ENCODE results near the gene GAB1.

The GAB1 gene

GRCh38 chr4:143512978-143513313 lies 176.3 kb downstream of the GAB1 start:
- no peak for DNase-seq

- DNase-seq: peak; percentile 93
Measured at GRCh38 chr4:143513314-143514168, 176.9 kb downstream of the GAB1 start, which contains the start of gene SMARCA5. Gene SMARCA5, plus strand, starts transcription at chr4:143513702. Its CDS starts 223 bp downstream, at chr4:143513925.

GRCh38 chr4:143514169-143514495 lies 177.5 kb downstream of the GAB1 start:
- no peak for DNase-seq

- DNase-seq: peak; percentile 23
Measured at GRCh38 chr4:143514497-143514896, 177.8 kb downstream of the GAB1 start.

- no peak for DNase-seq
Measured at GRCh38 chr4:143514901-143515300, 178.2 kb downstream of the GAB1 start.

- no peak for DNase-seq
Measured at GRCh38 chr4:143515905-143516304, 179.2 kb downstream of the GAB1 start.

GRCh38 chr4:143517764-143518163 lies 181.1 kb downstream of the GAB1 start:
- DNase-seq: no peak
